Smooth muscle cell of the umbilical artery (primary cell): Measurements from ENCODE around the gene TAS1R2. TPM values are rescaled to one million over a fixed set of nuclear protein-coding genes. Genes with fewer than 3 reads are reported as not detected.

Source experiments
- total RNA-seq: library from RNA; depleted of rRNA; stranded (reverse); fragments of >200 nt; gene quantifications from 2 replicates; pipeline ENCODE4 v1.2.3, GENCODE V29; 2014

Gene TAS1R2
- not detected in 2 replicates for total RNA-seq

DNA sequence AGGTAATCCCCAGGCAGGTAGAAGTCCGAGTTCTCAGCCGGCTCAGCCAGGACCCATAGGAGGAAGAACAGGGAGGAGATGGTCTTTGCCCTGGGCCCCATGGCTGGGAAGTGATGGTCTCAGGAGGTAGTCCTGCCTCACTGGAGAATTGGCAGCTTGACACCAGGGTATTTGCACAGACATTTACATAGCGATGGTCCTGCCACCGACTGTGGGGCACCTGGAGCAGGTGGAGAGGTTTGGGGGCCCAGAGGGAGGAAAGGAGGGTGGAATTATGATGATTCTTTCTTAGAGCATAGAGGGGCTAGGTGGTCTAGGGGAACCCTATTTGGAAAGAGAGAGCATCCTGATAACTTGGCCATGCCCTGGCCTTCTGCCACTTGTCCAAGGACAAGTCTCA is at the start of gene TAS1R2:
Gene TAS1R2, minus strand, starts transcription at position 101 of the 400 bp plus-strand sequence. Its CDS starts 0 bp downstream, at position 101.

DNA sequence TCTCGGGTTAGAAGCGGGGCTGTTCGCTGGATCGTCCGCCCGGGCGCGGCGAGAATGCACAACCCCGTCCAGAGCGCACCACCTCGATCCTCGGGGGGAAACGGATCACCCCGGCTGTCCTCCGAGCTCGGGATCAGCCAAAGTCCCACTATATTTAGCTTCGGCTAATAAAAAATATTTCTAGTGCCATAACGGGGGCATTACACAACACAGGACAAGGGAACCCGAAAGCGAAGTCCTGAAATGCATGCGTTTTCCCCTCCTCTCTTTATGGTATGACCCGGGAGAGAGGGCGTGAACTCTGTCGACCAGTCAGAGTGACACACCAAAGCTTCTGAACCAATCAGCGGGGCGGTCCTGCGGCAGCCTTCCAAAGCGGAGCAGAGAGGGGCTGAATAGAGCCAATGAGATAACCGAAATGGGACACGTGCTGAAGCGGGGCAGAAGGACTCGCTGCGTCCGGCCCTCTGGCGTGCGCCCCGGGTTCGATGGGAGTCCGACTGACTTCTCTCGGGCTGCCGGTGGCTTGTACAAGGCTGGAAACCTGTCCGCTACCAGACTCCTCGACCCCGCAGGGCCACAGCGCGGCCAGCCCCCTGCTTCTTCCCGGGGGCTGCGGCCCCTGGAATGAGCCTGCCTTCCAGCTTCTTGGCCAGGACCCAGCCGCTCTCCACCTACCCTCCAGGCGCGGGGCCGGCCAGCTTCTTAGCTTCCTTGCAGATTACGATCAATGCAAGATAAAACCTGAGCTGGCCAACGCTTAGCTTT is 43.2 kb upstream of the TAS1R2 start, which contains the start of gene ALDH4A1:
Gene ALDH4A1, minus strand, starts transcription at position 33 of the 768 bp plus-strand sequence. Its CDS starts 32 bp downstream, at position 1.

Other genes with a start within 250 kb of the TAS1R2 start
- not detected in 2 replicates for gene PAX7, start 228.8 kb downstream of the TAS1R2 start, total RNA-seq
- gene ALDH4A1, start 42.9 kb upstream of the TAS1R2 start, total RNA-seq: 10.7 and 14.4 TPM in 2 replicates
- gene IFFO2, start 97.0 kb upstream of the TAS1R2 start, total RNA-seq: 10.4 and 22.0 TPM in 2 replicates